Measurements from ENCODE around the gene FRMD5. TPM values are rescaled to one million over a fixed set of nuclear protein-coding genes. Genes with fewer than 3 reads are reported as not detected.

Gene FRMD5
- total RNA-seq, 4 donors from 2014 or later: 0.24 to 0.94 (median 0.67) TPM; not detected in 1

DNA sequence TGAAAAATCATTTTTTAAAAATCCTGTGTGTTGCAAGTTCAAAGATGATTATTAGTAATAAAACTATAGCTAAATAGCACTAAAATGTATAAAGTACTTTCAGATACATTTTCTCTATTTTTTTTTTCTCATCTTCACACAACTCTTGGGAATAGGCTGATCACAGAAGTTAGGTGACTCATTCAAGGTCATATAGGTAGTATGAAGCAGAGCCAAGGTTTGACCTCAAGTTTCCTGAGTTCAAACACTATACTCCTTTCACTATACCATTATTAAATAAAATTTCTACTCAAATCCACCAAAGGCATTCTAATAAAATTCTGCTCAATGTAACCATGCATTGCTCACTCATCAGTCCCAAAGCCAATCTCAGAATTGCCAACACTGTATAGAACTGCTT, 21.3 kb downstream of the FRMD5 start:
- Histone ChIP-seq H3K27ac (no peak overlapping the region), H3K27me3 (no peaks in the 10 kb centered on the region), H3K36me3 (no peaks in the 10 kb centered on the region), H3K9me3 (no peaks in the 10 kb centered on the region), H3K4me1 (no peaks in the 10 kb centered on the region), H3K4me3 (replicated peaks in 1 of 3) (no peak overlapping the region)
- DNase-seq: no peak
- TF ChIP-seq, protein P1, sequence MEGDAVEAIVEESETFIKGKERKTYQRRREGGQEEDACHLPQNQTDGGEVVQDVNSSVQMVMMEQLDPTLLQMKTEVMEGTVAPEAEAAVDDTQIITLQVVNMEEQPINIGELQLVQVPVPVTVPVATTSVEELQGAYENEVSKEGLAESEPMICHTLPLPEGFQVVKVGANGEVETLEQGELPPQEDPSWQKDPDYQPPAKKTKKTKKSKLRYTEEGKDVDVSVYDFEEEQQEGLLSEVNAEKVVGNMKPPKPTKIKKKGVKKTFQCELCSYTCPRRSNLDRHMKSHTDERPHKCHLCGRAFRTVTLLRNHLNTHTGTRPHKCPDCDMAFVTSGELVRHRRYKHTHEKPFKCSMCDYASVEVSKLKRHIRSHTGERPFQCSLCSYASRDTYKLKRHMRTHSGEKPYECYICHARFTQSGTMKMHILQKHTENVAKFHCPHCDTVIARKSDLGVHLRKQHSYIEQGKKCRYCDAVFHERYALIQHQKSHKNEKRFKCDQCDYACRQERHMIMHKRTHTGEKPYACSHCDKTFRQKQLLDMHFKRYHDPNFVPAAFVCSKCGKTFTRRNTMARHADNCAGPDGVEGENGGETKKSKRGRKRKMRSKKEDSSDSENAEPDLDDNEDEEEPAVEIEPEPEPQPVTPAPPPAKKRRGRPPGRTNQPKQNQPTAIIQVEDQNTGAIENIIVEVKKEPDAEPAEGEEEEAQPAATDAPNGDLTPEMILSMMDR (IDR thresholded peaks at IDR 0.05): no peak
- no peak for TF ChIP-seq POLR2A (IDR thresholded peaks at IDR 0.05)
- intact Hi-C loops (cut with DNase I): no loop called here

DNA sequence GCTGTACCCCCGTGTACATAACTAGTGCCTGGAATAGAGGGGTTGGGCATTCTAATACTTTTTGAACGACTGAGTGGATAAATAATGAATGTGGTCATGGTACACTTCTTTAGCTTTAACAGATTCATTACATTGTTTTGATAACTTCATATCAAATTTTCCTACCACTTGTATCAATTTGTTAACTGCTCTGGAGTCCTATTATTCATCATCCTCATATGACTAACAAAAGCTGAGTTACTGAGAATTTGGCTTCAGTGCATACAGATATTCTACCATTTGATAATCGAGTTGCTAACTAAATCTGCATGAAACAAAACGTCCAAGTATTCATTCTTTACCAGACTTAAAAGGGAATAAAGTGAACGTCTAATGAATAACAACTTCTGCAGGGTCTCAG, 31.7 kb downstream of the FRMD5 start:
- H3K9me3 ChIP-seq: no peaks in the 10 kb centered on the region
- TF ChIP-seq, protein P1 (IDR thresholded peaks at IDR 0.05): no peak
- no peak for TF ChIP-seq POLR2A (IDR thresholded peaks at IDR 0.05)
- H3K4me3 ChIP-seq (replicated peaks in 1 of 3): no peak overlapping the region
- H3K27ac ChIP-seq: no peak overlapping the region
- intact Hi-C loops (cut with DNase I): no loop called here
- H3K36me3 ChIP-seq: no peaks in the 10 kb centered on the region
- H3K27me3 ChIP-seq: no peaks in the 10 kb centered on the region
- 66 to 69% methylated on average over 5 of the region's 5 CpGs for WGBS, 2 donors
- H3K4me1 ChIP-seq: no peaks in the 10 kb centered on the region
- no peak for DNase-seq

DNA sequence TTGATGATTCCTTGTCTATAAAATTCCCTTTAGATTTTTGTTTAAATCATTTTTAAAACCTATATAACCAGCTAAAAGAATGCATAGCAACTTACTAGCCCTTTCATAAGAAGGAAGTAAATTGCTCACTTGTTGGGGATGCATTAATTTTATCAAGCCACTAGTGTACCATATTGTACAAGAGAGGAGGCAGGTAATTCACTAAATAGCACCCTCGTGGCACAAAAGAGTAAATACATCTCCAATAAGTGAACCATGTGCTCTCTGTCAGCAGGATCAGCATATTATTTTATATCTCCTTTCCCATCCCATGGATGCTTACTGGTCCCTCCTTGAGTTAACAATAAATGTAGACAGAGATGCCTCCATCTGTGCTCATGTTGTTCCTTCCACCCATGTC, 34.3 kb downstream of the FRMD5 start:
- intact Hi-C loops (cut with DNase I): no loop called here
- TF ChIP-seq, protein P1 (IDR thresholded peaks at IDR 0.05): no peak
- TF ChIP-seq POLR2A (IDR thresholded peaks at IDR 0.05): no peak
- 81 to 88% methylated on average over 1 of the region's 1 CpG for WGBS, 2 donors
- DNase-seq: no peak
- H3K4me3 ChIP-seq (replicated peaks in 1 of 3): no peak overlapping the region
- no peaks in the 10 kb centered on the region for H3K4me1 ChIP-seq
- no peaks in the 10 kb centered on the region for H3K9me3 ChIP-seq
- H3K36me3 ChIP-seq: no peaks in the 10 kb centered on the region
- no peaks in the 10 kb centered on the region for H3K27me3 ChIP-seq
- no peak overlapping the region for H3K27ac ChIP-seq

DNA sequence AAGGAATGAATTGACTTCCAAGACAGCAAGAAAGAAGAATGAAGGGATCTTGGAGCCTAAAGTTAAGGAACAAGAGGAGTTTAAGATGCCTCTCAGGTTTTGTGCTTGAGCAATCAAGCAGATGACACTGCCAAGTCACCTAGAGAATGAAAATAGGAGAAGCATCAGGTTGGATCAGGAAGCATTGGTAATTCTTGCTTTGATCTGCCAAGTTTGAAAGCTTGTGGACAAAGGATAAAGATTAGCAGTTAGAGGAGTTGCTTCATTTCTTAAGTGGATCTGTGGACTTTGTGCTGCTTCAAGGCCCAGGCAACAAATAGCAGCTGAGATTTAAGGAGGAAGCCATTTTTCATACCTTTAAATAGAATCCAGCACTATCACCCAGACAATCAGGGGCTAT, 35.6 kb downstream of the FRMD5 start:
- no peaks in the 10 kb centered on the region for H3K9me3 ChIP-seq
- intact Hi-C loops (cut with DNase I): no loop called here
- H3K4me1 ChIP-seq: no peaks in the 10 kb centered on the region
- no peak for TF ChIP-seq POLR2A (IDR thresholded peaks at IDR 0.05)
- TF ChIP-seq, protein P1 (IDR thresholded peaks at IDR 0.05): no peak
- no peak overlapping the region for H3K27ac ChIP-seq
- H3K36me3 ChIP-seq: no peaks in the 10 kb centered on the region
- no peaks in the 10 kb centered on the region for H3K27me3 ChIP-seq
- no peak overlapping the region for H3K4me3 ChIP-seq (replicated peaks in 1 of 3)
- DNase-seq: no peak

DNA sequence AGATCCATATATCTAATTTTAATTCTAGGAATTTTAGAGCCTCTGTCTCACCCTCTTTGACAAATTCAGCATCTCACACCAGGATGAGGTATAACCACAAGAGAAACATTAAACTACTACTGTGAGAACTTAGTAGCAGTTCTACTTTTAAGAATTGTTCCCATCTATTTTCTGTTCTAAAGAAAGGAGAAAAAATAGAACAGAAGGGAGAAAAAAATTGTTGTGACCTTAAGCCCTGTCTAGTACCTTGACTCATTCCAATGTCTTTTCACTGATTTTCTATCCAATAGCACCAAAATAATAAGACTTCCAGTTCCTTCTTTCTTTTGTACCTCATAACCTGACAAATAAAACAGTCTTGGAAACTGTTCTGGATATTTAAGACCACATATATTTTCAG, 37.0 kb downstream of the FRMD5 start:
- intact Hi-C loops (cut with DNase I): no loop called here
- Histone ChIP-seq H3K4me1 (no peaks in the 10 kb centered on the region), H3K4me3 (replicated peaks in 1 of 3) (no peak overlapping the region), H3K27me3 (no peaks in the 10 kb centered on the region), H3K36me3 (no peaks in the 10 kb centered on the region), H3K9me3 (no peaks in the 10 kb centered on the region), H3K27ac (no peak overlapping the region)
- DNase-seq: no peak
- TF ChIP-seq, protein P1 (IDR thresholded peaks at IDR 0.05): no peak
- no peak for TF ChIP-seq POLR2A (IDR thresholded peaks at IDR 0.05)
